ENCODE results near the gene GAPT.

The GAPT gene

GRCh38 chr5:58466939-58467338, 24.3 kb upstream of the GAPT start:
- DNase-seq (ENCODE audit: low read depth, low spot score), result no peak
- H3K4me3 ChIP-seq (ENCODE audit: low read depth, low read length), result no peak overlapping the region
- TF ChIP-seq, protein P1, sequence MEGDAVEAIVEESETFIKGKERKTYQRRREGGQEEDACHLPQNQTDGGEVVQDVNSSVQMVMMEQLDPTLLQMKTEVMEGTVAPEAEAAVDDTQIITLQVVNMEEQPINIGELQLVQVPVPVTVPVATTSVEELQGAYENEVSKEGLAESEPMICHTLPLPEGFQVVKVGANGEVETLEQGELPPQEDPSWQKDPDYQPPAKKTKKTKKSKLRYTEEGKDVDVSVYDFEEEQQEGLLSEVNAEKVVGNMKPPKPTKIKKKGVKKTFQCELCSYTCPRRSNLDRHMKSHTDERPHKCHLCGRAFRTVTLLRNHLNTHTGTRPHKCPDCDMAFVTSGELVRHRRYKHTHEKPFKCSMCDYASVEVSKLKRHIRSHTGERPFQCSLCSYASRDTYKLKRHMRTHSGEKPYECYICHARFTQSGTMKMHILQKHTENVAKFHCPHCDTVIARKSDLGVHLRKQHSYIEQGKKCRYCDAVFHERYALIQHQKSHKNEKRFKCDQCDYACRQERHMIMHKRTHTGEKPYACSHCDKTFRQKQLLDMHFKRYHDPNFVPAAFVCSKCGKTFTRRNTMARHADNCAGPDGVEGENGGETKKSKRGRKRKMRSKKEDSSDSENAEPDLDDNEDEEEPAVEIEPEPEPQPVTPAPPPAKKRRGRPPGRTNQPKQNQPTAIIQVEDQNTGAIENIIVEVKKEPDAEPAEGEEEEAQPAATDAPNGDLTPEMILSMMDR (IDR thresholded peaks at IDR 0.05; ENCODE audit: insufficient read depth, low read length, missing control alignments), result no peak
- POLR2A ChIA-PET, result interaction anchor here (0.6 kb wide), 1 partner anchor 1300 kb away, joined by 3 read pairs; no protein-coding TSS in a partner anchor
- CTCF ChIA-PET, result interaction anchor here (0.9 to 10.2 kb wide), 6 partner anchors 579 to 1173 kb away, joined by 3 to 157 read pairs (median 4); no protein-coding TSS in a partner anchor

- POLR2A ChIA-PET, result no interaction called here
- H3K4me3 ChIP-seq (ENCODE audit: low read depth, low read length), result no peak overlapping the region
- TF ChIP-seq, protein P1 (IDR thresholded peaks at IDR 0.05; ENCODE audit: insufficient read depth, low read length, missing control alignments), result no peak
- DNase-seq (ENCODE audit: low read depth, low spot score), result no peak
- CTCF ChIA-PET, result interaction anchor here (0.7 to 1.3 kb wide), 3 partner anchors 9 to 1239 kb away, joined by 3 to 4 read pairs (median 3); no protein-coding TSS in a partner anchor
Observed at GRCh38 chr5:58469896-58470295, 21.3 kb upstream of the GAPT start.

DNA sequence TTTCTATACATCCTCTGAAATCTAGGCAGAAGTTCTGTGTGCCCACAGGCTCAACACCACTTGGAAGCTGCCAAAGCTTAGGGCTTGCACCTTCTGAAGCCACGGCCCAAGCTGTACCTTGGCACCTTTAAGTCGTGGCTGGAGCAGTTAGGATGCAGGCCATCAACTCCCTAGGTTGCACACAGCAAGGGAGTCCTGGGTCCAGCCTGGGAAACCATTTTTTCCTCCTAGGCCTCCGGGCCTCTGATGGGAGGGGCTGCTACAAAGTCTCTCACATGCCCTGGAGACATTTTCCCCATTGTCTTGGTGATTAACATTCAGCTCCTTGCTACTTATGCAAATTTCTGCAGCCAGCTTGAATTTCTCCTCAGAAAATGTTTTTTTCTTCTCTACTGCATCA, 15.8 kb upstream of the GAPT start:
- CTCF ChIA-PET, result no interaction called here
- TF ChIP-seq, protein P1 (IDR thresholded peaks at IDR 0.05; ENCODE audit: insufficient read depth, low read length, missing control alignments), result no peak
- POLR2A ChIA-PET, result no interaction called here
- no peak for DNase-seq (ENCODE audit: low read depth, low spot score)
- no peak overlapping the region for H3K4me3 ChIP-seq (ENCODE audit: low read depth, low read length)

GRCh38 chr5:58477760-58478376, 13.4 kb upstream of the GAPT start:
- TF ChIP-seq, protein P1 (IDR thresholded peaks at IDR 0.05; ENCODE audit: insufficient read depth, low read length, missing control alignments), result no peak
- DNase-seq (ENCODE audit: low read depth, low spot score), result no peak
- POLR2A ChIA-PET, result no interaction called here

DNA sequence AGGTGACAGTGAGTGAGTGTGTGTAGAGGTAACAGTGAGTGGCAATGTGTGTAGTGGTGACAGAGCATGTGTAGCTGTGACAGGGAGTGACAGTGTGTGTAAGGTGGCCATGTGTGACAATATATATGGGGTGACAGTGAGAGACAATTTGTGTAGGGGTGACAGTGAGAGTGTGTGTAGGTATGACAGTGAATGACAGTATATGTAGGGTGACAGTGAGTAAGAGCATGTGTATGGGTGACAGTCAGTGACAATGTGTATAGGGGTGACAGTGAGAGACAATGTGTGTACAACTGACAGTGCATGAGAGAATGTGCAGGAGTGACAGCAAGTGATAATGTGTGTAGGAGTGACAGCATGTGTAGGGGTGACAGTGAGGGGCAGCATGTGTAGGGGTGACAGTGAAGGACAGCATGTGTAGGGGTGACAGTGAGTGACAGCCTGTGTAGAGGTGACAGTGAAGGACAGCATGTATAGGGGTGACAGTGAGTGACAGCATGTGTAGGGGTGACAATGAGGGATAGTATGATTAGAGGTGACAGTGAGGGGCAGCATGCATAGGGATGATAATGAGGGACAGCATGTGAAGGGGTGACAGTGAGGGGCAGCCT, 10.1 kb upstream of the GAPT start:
- no peak overlapping the region for H3K4me3 ChIP-seq (ENCODE audit: low read depth, low read length)
- CTCF ChIA-PET, result no interaction called here
- POLR2A ChIA-PET, result no interaction called here
- TF ChIP-seq, protein P1 (IDR thresholded peaks at IDR 0.05; ENCODE audit: insufficient read depth, low read length, missing control alignments), result no peak
- DNase-seq (ENCODE audit: low read depth, low spot score), result no peak

More at GRCh38 chr5:58477760-58478376, 13.4 kb upstream of the GAPT start:
- H3K4me3 ChIP-seq (ENCODE audit: low read depth, low read length), result no peak overlapping the region
- CTCF ChIA-PET, result interaction anchor here (0.6 to 4.2 kb wide), 7 partner anchors 9 to 1096 kb away, joined by 3 to 31 read pairs (median 3); no protein-coding TSS in a partner anchor

DNA sequence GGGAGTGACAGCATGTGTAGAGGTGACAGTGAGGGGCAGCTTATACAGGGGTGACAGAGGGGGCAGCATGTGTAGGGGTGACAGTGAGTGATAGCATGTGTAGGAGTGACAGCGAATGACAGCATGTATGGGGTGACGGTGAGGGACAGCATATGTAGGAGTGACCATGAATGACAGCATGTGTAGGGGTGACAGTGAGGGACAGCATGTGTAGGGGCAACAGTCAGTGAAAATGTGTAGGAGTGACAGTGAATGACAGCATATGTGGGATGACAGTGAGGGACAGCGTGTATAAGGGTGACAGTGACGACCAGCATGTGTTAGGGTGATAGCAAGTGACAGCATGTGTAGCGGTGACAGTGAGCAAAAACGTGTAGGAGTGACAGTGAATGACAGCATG, 9.4 kb upstream of the GAPT start:
- TF ChIP-seq, protein P1 (IDR thresholded peaks at IDR 0.05; ENCODE audit: insufficient read depth, low read length, missing control alignments), result no peak
- no peak overlapping the region for H3K4me3 ChIP-seq (ENCODE audit: low read depth, low read length)
- DNase-seq (ENCODE audit: low read depth, low spot score), result no peak
- POLR2A ChIA-PET, result no interaction called here
- CTCF ChIA-PET, result no interaction called here

Measured in AG04449 (cell line).